ENCODE data around the gene NFIA.

DNA sequence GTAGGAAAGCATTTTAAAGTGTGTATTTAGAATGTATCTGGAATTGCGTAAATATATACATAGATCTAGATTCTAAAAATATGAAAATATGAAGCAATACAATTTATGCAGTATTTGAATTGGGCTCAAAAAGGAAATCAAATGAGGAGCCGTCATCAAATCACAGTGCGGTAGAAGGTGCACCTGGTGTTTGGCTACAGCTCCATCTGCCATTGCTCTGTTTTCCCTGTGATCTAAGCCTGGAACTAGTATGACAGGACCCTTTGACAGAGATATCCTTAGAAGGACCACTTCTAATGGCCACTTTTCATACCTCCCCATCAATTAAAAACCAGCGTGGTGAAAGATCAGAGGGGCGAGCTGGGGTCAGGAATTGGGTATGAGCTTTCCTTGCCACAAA is 202.6 kb downstream of the NFIA start:
- TF ChIP-seq, protein P1, sequence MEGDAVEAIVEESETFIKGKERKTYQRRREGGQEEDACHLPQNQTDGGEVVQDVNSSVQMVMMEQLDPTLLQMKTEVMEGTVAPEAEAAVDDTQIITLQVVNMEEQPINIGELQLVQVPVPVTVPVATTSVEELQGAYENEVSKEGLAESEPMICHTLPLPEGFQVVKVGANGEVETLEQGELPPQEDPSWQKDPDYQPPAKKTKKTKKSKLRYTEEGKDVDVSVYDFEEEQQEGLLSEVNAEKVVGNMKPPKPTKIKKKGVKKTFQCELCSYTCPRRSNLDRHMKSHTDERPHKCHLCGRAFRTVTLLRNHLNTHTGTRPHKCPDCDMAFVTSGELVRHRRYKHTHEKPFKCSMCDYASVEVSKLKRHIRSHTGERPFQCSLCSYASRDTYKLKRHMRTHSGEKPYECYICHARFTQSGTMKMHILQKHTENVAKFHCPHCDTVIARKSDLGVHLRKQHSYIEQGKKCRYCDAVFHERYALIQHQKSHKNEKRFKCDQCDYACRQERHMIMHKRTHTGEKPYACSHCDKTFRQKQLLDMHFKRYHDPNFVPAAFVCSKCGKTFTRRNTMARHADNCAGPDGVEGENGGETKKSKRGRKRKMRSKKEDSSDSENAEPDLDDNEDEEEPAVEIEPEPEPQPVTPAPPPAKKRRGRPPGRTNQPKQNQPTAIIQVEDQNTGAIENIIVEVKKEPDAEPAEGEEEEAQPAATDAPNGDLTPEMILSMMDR (IDR thresholded peaks at IDR 0.05) = no peak
- TF ChIP-seq POLR2AphosphoS5 (IDR thresholded peaks at IDR 0.05) (no peak), POLR2A (IDR thresholded peaks at IDR 0.05; ENCODE audit: low read depth) (no peak), EP300 (IDR thresholded peaks at IDR 0.05) (no peak)

Measured in esophagus muscularis mucosa (tissue), 4 donors.